ENCODE results near the gene KRT222.
A peak's percentile ranks its signal among the peaks of the same experiment; 100 is the strongest.

The KRT222 gene

GRCh38 chr17:40658396-40658795 lies 6.6 kb downstream of the KRT222 start:
- DNase-seq (ENCODE audit: low read depth in 2 of 2), result no peak

- no peak for DNase-seq (ENCODE audit: low read depth in 2 of 2)
Measured at GRCh38 chr17:40651939-40652338, 13.0 kb downstream of the KRT222 start.

- no peak for DNase-seq (ENCODE audit: low read depth in 2 of 2)
Measured at GRCh38 chr17:40648384-40648968, 16.5 kb downstream of the KRT222 start.

GRCh38 chr17:40647624-40648383 lies 17.2 kb downstream of the KRT222 start, which contains the start of gene SMARCE1:
TSS of gene SMARCE1 (minus strand) at chr17:40647818. CDS start at chr17:40645802, 2,016 bp downstream.
- DNase-seq (ENCODE audit: low read depth in 2 of 2), result peak; percentile 53 to 60

- no peak for DNase-seq (ENCODE audit: low read depth in 2 of 2)
Measured at GRCh38 chr17:40646791-40647623, 18.0 kb downstream of the KRT222 start.

GRCh38 chr17:40645943-40646342 lies 19.0 kb downstream of the KRT222 start:
- DNase-seq (ENCODE audit: low read depth in 2 of 2), result no peak

GRCh38 chr17:40645291-40645690 lies 19.7 kb downstream of the KRT222 start:
- no peak for DNase-seq (ENCODE audit: low read depth in 2 of 2)

GRCh38 chr17:40637931-40638330 lies 27.0 kb downstream of the KRT222 start:
- no peak for DNase-seq (ENCODE audit: low read depth in 2 of 2)

- DNase-seq (ENCODE audit: low read depth in 2 of 2), result no peak
Measured at GRCh38 chr17:40633871-40634270, 31.1 kb downstream of the KRT222 start.

- DNase-seq (ENCODE audit: low read depth in 2 of 2), result no peak
Measured at GRCh38 chr17:40632216-40632615, 32.8 kb downstream of the KRT222 start.

GRCh38 chr17:40629842-40630241 lies 35.1 kb downstream of the KRT222 start:
- DNase-seq (ENCODE audit: low read depth in 2 of 2), result no peak

- no peak for DNase-seq (ENCODE audit: low read depth in 2 of 2)
Measured at GRCh38 chr17:40625311-40625710, 39.7 kb downstream of the KRT222 start.

GRCh38 chr17:40623419-40624210 lies 41.4 kb downstream of the KRT222 start:
- DNase-seq (ENCODE audit: low read depth in 2 of 2), result no peak

GRCh38 chr17:40622509-40622928 lies 42.5 kb downstream of the KRT222 start:
- no peak for DNase-seq (ENCODE audit: low read depth in 2 of 2)

- no peak for DNase-seq (ENCODE audit: low read depth in 2 of 2)
Measured at GRCh38 chr17:40621578-40621977, 43.4 kb downstream of the KRT222 start.

GRCh38 chr17:40621019-40621418 lies 44.0 kb downstream of the KRT222 start:
- no peak for DNase-seq (ENCODE audit: low read depth in 2 of 2)

GRCh38 chr17:40618754-40619625 lies 46.0 kb downstream of the KRT222 start:
- DNase-seq (ENCODE audit: low read depth in 2 of 2), result no peak

- DNase-seq (ENCODE audit: low read depth in 2 of 2), result no peak
Measured at GRCh38 chr17:40617678-40618240, 47.2 kb downstream of the KRT222 start.

GRCh38 chr17:40616592-40616991 lies 48.4 kb downstream of the KRT222 start:
- DNase-seq (ENCODE audit: low read depth in 2 of 2), result no peak

GRCh38 chr17:40615841-40616476 lies 49.0 kb downstream of the KRT222 start:
- no peak for DNase-seq (ENCODE audit: low read depth in 2 of 2)
